ENCODE measurements around the gene CDK5RAP2.

- no peak for TF ChIP-seq CTCF (IDR thresholded peaks at IDR 0.05; ENCODE audit: low read depth, low read length)
- no peak for TF ChIP-seq EZH2phosphoT487 (IDR thresholded peaks at IDR 0.05; ENCODE audit: low read depth)
Observed at GRCh38 chr9:120366644-120367019, 213.3 kb downstream of the CDK5RAP2 start.
